ENCODE results near the gene SMIM9.

GRCh38 chrX:154833746-154834274 is 652 bp downstream of the SMIM9 start:
- TF ChIP-seq CTCF (IDR thresholded peaks at IDR 0.05; ENCODE audit: low read length) (no peak), EZH2 (optimal IDR thresholded peaks at IDR 0.05; ENCODE audit: low read depth, low read length) (no peak)

Data from MM.1S (cell line).